NCI-H128 (cell line): ENCODE data around the gene PSD.
A peak's percentile ranks its signal among the peaks of the same experiment; 100 is the strongest.

Experiments
- DNase-seq: peaks from one replicate; lab custom pipeline; 2025; ENCODE audit not compliant: unreplicated experiment; lab: John Stamatoyannopoulos, UW

Gene PSD

GRCh38 chr10:102420714-102421506 lies 2.3 kb upstream of the PSD start, which contains the start of gene FBXL15:
FBXL15 (plus strand) TSS chr10:102420836; CDS start chr10:102421130, 294 bp downstream.
- DNase-seq, result peak; percentile 96

- DNase-seq, result no peak
Observed at GRCh38 chr10:102420181-102420713, 1.7 kb upstream of the PSD start.

- DNase-seq, result peak; percentile 45
Observed at GRCh38 chr10:102419269-102420180, 940 bp upstream of the PSD start.

GRCh38 chr10:102416695-102417094 lies 1.9 kb downstream of the PSD start:
- DNase-seq, result no peak

GRCh38 chr10:102416283-102416682 lies 2.3 kb downstream of the PSD start:
- DNase-seq, result no peak

- DNase-seq, result no peak
Observed at GRCh38 chr10:102414749-102415148, 3.8 kb downstream of the PSD start.

GRCh38 chr10:102413806-102414561 lies 4.6 kb downstream of the PSD start:
- no peak for DNase-seq

- peak; percentile 63 for DNase-seq
Observed at GRCh38 chr10:102413053-102413705, 5.4 kb downstream of the PSD start.

GRCh38 chr10:102412293-102412692 lies 6.3 kb downstream of the PSD start:
- DNase-seq, result no peak

GRCh38 chr10:102411341-102412255 lies 7.0 kb downstream of the PSD start:
- no peak for DNase-seq

GRCh38 chr10:102410429-102411073 lies 8.0 kb downstream of the PSD start:
- no peak for DNase-seq

- DNase-seq, result no peak
Observed at GRCh38 chr10:102409604-102410428, 8.8 kb downstream of the PSD start.

GRCh38 chr10:102408728-102409603 lies 9.6 kb downstream of the PSD start:
- DNase-seq, result no peak

- DNase-seq, result no peak
Observed at GRCh38 chr10:102408131-102408727, 10.4 kb downstream of the PSD start.

- DNase-seq, result no peak
Observed at GRCh38 chr10:102407425-102408130, 11.0 kb downstream of the PSD start.

GRCh38 chr10:102406815-102407214 lies 11.8 kb downstream of the PSD start:
- DNase-seq, result no peak
